Activated naive CD8-positive, alpha-beta T cell treated with anti-CD3 and anti-CD28 coated beads, Interleukin-2, amount 50 U/mL, for 24 hours (primary cell): ENCODE measurements around the gene SLC39A1.

ENCODE experiments used
- ATAC-seq: fragments of 150-1000 bp; cut with Tn5 transposase; one replicate; pipeline ENCODE4 v1.10.0; 2021
- DNase-seq: peaks from one replicate; pipeline ENCODE4 v3.0.0; 2021
- H3K27ac Mint-ChIP-seq: one replicate; pipeline ENCODE4 v1.8.0; 2021; ENCODE audit warnings: mild to moderate bottlenecking, mixed read lengths
- H3K27me3 Mint-ChIP-seq: one replicate; pipeline ENCODE4 v1.8.0; 2021; ENCODE audit warnings: mixed read lengths
- H3K36me3 Mint-ChIP-seq: one replicate; pipeline ENCODE4 v1.8.0; 2021; ENCODE audit warnings: low read depth, mixed read lengths
- H3K4me1 Mint-ChIP-seq: one replicate; pipeline ENCODE4 v1.8.0; 2021; ENCODE audit warnings: mixed read lengths
- H3K4me3 Mint-ChIP-seq: one replicate; pipeline ENCODE4 v1.8.0; 2021; ENCODE audit warnings: mild to moderate bottlenecking, moderate library complexity, mixed read lengths
- H3K9me3 Mint-ChIP-seq: one replicate; pipeline ENCODE4 v1.8.0; 2021; ENCODE audit warnings: mixed read lengths

Gene SLC39A1

DNA sequence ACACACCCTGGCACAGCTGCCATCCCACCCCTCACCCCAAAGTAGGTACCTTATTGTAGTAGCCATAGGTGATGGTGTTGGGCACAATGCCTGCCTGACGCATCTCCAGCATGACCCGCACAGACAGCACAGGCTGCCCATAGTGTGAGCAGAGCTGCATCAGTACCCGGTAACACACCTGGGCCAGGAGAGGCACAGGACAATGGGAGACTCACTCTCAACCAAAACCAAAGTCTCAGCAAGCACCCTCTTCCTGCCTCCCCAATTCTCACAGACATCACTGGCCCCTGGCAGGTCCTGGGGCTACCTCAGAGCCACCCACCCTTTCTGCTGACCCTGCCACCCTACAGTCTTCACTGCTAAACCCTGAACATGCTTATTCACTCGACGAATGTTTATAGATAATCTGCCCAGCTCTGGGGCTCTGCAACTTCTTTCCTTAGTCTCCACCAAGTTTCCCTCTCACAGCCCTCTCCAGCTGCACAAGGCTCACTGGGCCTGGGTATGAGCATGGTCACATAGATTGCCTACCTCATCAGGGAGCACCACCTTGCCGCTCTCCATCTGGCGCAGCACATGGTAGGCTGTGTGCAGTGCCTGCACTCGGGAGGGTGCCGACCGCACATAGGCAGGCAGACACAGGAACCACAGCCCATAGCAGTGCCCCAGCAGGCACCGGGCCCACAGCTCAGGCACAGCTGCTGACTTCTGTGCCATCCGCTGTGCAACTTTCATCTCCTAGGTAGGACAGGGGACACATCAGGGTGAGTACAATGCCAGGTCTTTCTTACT, 27.1 kb downstream of the SLC39A1 start:
- DNase-seq = no peak
- H3K27me3 Mint-ChIP-seq = no peaks in the 10 kb centered on the region
- no peaks in the 10 kb centered on the region for H3K9me3 Mint-ChIP-seq
- no peaks in the 10 kb centered on the region for H3K4me1 Mint-ChIP-seq
- peaks cover 46% of the 10 kb centered on the region for H3K36me3 Mint-ChIP-seq
- H3K27ac Mint-ChIP-seq = no peak overlapping the region
- ATAC-seq = no peak
- H3K4me3 Mint-ChIP-seq = no peak overlapping the region

GRCh38 chr1:153934746-153935145, 28.6 kb downstream of the SLC39A1 start:
- DNase-seq (no peak), ATAC-seq (no peak)
- Mint-ChIP-seq H3K36me3 (peaks cover 36% of the 10 kb centered on the region), H3K9me3 (no peaks in the 10 kb centered on the region), H3K4me3 (no peak overlapping the region), H3K27me3 (no peaks in the 10 kb centered on the region), H3K27ac (no peak overlapping the region), H3K4me1 (no peaks in the 10 kb centered on the region)

DNA sequence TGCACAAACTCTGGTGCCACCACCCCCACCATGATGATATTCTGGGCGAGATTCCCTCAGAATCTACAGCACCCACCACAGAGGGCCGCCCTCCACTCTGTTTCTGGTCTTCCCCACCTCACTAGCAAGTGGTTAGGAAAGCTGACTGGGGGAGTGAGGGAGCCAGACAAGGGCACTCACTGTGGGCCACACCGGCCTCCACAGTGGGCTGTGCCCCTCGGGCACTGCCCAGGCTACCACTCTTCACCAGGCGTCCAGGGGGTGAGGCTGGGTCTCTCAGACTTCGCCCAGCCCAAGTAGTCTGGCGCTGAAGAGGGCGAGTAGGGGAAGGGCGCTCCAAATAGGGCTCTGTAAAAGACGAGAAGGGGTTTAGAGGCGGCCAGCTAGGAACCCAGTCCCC, 29.4 kb downstream of the SLC39A1 start:
- Mint-ChIP-seq H3K36me3 (peaks cover 31% of the 10 kb centered on the region), H3K9me3 (no peaks in the 10 kb centered on the region), H3K4me3 (no peak overlapping the region), H3K27me3 (no peaks in the 10 kb centered on the region), H3K27ac (no peak overlapping the region), H3K4me1 (no peaks in the 10 kb centered on the region)
- no peak for ATAC-seq
- DNase-seq = no peak

DNA sequence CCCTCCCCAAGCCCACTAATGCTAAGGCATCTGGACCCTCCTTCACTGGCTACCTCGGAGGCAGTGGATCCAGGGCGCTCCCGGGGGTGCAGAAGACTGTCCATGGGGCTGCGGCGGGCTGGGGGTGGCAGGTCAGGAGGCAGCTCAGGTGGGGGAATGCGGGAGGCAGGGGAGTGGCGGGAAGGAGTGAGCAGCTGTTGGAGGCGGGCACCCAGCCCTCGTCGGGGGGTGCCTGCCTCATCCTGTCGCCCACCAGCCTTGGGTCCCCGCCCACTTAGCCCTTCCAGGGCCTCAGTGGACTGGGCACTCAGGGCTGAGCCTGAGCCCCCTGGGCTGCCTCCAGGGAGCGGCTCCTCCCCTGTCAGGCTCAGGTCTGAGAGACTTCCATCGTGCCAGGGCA, 29.9 kb downstream of the SLC39A1 start:
- ATAC-seq (no peak), DNase-seq (no peak)
- Mint-ChIP-seq H3K4me3 (no peak overlapping the region), H3K27ac (no peak overlapping the region), H3K9me3 (no peaks in the 10 kb centered on the region), H3K36me3 (peaks cover 27% of the 10 kb centered on the region), H3K27me3 (no peaks in the 10 kb centered on the region), H3K4me1 (peaks cover 3% of the 10 kb centered on the region)

- ATAC-seq (no peak), DNase-seq (no peak)
- Mint-ChIP-seq H3K9me3 (no peaks in the 10 kb centered on the region), H3K36me3 (peaks cover 22% of the 10 kb centered on the region), H3K27me3 (no peaks in the 10 kb centered on the region), H3K27ac (no peak overlapping the region), H3K4me1 (peaks cover 8% of the 10 kb centered on the region), H3K4me3 (no peak overlapping the region)
Measured at GRCh38 chr1:153932156-153933131, 30.9 kb downstream of the SLC39A1 start.

DNA sequence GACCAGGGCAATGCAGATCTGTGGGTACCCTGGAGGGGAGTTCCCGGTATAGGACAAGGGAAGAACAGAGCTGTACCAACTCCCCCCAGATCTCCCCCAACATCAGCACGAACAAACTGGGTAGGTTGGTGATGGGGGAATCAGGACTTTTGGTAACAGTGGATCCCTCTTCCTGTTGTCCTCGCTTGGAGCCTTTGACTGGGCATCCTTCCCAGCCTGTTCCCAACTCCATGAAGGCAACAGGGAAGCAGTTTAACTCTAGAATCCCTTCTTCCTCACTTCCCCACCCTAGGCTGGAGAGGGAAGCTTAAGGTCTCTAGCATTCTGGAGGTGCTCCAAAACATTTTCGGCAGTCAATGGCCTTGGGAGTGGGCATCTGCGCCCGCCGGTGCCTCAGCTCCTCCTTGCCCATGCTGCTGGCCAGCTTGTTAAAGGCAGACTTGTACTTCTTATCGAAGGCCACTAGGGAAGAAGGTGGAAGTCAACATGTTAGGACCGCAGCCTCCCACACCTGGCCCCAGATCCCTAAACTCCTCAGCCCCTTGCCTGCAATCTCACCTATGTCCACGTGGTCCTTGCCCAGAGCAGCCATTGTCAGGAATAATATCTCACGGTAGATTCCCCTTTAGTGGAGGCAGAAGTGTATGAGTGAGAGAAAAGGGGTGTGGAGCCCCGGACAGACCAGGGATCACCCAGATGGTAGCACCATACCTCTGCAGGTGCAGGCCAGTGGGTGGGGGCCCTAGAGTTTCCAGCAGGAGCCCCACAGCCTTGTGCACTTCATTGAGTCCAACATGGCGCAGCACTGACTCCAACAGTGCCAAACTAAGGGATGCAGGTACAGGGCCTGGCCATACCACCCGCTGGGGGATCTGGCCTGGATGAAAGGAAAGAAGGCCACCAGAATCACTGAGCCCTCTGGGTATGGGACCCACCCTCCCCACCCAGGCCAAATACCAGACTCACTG, 33.1 kb downstream of the SLC39A1 start:
- peaks cover 8% of the 10 kb centered on the region for H3K4me1 Mint-ChIP-seq
- peaks cover 6% of the 10 kb centered on the region for H3K36me3 Mint-ChIP-seq
- no peak overlapping the region for H3K4me3 Mint-ChIP-seq
- H3K27me3 Mint-ChIP-seq = no peaks in the 10 kb centered on the region
- H3K27ac Mint-ChIP-seq = no peak overlapping the region
- DNase-seq (no peak), ATAC-seq (no peak)
- H3K9me3 Mint-ChIP-seq = no peaks in the 10 kb centered on the region

DNA sequence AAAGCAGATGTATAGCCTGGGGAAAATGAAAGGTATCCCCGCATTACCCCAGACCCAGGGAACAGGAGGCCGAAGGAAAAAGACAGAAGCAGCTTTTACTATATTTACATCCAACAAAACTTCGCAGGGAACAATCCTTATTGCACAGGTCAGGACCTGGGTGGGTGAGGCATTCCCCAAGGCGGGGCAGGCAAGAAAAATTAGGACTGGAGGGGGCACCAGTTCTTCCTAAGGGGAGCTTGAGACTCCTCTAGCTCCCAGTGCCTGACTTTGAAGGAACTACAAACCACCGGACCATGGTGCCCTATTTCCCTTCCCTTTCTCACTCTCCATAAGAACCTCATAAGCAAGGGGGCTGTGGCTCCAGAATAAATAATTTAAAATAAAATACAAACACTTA, 33.9 kb downstream of the SLC39A1 start:
- peaks cover 10% of the 10 kb centered on the region for H3K4me1 Mint-ChIP-seq
- no peaks in the 10 kb centered on the region for H3K9me3 Mint-ChIP-seq
- no peak overlapping the region for H3K4me3 Mint-ChIP-seq
- no peaks in the 10 kb centered on the region for H3K27me3 Mint-ChIP-seq
- peaks cover 2% of the 10 kb centered on the region for H3K36me3 Mint-ChIP-seq
- DNase-seq = no peak
- no peak overlapping the region for H3K27ac Mint-ChIP-seq
- ATAC-seq = no peak

DNA sequence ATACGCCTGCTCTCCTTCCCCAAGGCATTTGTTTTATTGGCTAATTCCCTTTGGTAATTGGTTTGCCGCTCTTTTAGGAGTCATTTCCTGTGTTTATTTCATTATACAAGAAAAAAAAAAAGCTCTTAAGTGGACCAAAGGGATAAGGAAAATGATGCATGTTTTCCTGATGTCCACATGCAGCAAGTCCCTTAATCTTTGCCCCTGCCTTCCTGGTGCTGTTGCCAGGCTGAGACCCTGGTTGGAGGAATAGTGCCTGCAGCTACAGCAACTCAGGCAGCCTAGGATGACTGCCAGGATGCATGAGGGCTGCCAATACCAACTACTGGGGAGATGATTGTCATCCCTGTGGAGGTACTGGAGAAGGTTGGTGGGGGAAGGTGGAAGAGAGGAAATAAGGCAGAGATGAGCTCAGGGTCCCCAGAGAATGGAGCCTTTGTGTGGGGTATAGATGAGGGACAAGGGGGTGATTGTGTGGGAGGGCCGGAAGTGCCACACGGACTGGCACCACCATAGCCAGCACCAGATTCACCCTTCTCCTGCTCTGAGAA, 34.5 kb downstream of the SLC39A1 start:
- Mint-ChIP-seq H3K36me3 (no peaks in the 10 kb centered on the region), H3K27ac (peak overlapping the region; percentile 40), H3K9me3 (no peaks in the 10 kb centered on the region), H3K27me3 (no peaks in the 10 kb centered on the region), H3K4me3 (no peak overlapping the region), H3K4me1 (peaks cover 16% of the 10 kb centered on the region)
- DNase-seq (no peak), ATAC-seq (no peak)

DNA sequence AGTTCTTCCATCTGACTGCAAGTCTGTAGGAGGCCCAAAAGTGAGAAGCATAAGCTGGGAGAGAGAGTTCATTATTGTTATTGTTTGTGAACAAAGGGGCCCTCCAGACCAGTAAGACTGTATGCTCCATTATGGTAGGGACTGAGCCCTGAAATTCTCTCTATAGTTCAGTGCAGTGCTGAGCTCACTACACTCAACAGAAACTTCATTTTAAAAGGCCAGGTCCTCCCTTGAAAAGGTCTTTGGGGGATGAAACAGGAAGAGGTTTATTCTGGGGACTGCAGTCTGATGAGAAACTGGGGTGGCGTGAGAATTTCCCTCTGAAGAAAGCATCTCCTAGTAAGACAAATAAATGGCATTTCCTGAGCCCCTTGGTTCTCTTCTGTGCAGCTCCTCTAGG, 35.1 kb downstream of the SLC39A1 start:
- ATAC-seq (no peak), DNase-seq (no peak)
- H3K27me3 Mint-ChIP-seq = no peaks in the 10 kb centered on the region
- H3K4me3 Mint-ChIP-seq = peak overlapping the region; percentile 1
- H3K4me1 Mint-ChIP-seq = peaks cover 17% of the 10 kb centered on the region
- H3K9me3 Mint-ChIP-seq = no peaks in the 10 kb centered on the region
- peak overlapping the region; percentile 40 for H3K27ac Mint-ChIP-seq
- H3K36me3 Mint-ChIP-seq = no peaks in the 10 kb centered on the region

- ATAC-seq = no peak
- H3K27ac Mint-ChIP-seq = no peak overlapping the region
- no peaks in the 10 kb centered on the region for H3K36me3 Mint-ChIP-seq
- H3K4me1 Mint-ChIP-seq = peaks cover 19% of the 10 kb centered on the region
- H3K9me3 Mint-ChIP-seq = no peaks in the 10 kb centered on the region
- DNase-seq = no peak
- H3K27me3 Mint-ChIP-seq = no peaks in the 10 kb centered on the region
- no peak overlapping the region for H3K4me3 Mint-ChIP-seq
Measured at GRCh38 chr1:153926405-153926804, 36.9 kb downstream of the SLC39A1 start.

DNA sequence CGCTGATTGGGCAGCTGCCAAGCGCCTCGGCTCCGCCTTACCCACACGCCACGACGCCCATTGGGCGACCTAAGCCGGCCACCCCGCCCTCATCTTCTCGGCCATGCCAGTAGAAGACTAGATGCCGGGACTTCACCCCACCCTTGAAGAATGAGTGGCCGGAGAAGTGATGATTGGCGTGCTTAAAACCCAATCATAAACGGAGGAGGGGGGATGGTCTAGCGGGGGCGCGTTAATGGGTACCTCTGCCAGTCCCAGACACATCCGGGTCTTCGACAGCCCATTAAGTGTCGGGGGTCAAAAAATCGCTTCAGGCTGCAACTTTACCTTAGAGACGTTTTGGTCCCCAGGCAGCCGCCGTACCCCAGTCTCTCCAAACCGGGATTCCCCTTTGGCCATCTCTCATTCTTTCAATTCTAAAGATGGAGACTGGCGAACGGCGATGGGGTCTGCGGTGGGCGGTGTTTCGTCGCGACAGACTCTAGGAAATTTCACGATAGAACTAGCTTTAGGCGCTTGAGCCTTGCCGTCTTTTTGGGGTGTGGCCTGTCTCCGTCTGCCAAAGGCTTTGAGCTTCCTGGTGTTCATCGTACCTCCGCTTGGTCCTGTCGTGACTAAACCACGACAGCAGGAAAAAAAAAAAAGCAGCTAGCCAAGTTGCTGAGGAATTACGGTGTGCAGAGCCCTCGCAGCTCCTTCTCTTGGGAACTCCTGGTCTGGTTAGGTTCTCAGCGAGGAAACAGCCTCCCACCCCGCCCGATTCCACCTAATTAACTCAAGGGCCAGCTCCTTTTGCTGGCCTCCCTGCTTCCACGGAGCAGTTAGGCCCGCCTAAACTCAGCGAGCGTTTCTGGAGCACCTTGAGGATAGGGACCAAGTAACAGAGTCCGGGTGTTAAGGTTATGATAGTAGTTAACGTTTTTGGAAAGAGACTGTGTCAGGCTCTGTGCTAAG, 40.1 kb downstream of the SLC39A1 start, which contains the start of gene GATAD2B:
Gene GATAD2B, minus strand, starts transcription at position 1 of the 954 bp plus-strand sequence. CDS start 94,625 bp downstream, outside the sequence.
- DNase-seq (peak; percentile 97), ATAC-seq (peak; percentile 95)
- Mint-ChIP-seq H3K27ac (peak within 1 kb of the TSS; percentile 81), H3K36me3 (no peaks in the 10 kb centered on the region), H3K4me1 (peaks cover 43% of the 10 kb centered on the region), H3K27me3 (no peaks in the 10 kb centered on the region), H3K9me3 (no peaks in the 10 kb centered on the region), H3K4me3 (peak within 1 kb of the TSS; percentile 87)

DNA sequence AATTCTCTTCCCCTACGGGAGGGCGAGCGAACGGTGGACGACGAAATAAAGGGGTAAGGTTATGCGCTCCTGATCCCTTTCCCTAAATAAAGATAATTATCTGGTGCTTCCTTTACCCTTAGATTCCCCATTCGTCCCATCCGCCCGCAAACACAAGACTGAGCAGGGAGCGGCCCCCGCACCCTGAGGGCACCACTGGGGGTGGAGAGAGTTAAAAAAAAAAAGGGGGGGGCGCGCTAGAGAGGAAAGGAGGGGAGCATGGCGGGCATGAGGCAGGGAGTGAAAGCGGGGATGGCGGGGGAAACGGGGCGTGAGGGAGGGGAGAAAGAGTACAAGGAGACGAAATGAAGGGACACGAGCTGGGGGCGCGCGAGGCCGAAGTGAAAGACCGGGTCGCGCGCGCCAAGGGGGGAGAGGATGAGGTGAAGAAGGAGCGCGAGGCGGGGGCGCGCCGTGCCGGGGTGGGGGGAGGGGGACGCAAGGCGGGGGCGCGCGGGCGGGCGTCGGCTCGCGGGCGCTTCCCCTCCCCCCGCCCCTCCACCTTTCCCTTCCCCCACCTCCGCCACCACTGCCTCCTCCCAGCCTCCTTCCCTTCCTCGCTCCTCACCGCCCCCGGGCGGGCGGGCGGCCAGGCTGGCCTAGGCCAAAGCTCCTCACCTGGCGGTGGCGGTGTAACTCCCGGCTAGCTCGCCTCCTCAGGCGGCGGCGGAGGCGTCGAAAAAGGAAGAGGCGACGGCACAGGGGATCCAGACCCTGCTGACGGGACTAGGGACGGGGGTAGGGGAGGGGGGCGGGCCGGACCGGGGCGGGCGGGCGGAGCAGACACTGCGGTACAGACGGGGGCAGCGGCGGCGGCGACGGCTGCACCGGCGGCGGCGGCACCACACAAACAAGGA, 41.0 kb downstream of the SLC39A1 start:
- Mint-ChIP-seq H3K9me3 (no peaks in the 10 kb centered on the region), H3K36me3 (peaks cover 6% of the 10 kb centered on the region), H3K4me3 (peak overlapping the region; percentile 87), H3K4me1 (peaks cover 49% of the 10 kb centered on the region), H3K27me3 (no peaks in the 10 kb centered on the region), H3K27ac (peak overlapping the region; percentile 81)
- ATAC-seq (peak; percentile 22), DNase-seq (peak; percentile 77)
